Measurements from ENCODE around the gene PNMA8A.
"Not testable (repeated sequence)": the region's sequence is repeated elsewhere in the genome, so short reads cannot be mapped to it uniquely, and the experiment has no call there.

PNMA8A gene, protein sequence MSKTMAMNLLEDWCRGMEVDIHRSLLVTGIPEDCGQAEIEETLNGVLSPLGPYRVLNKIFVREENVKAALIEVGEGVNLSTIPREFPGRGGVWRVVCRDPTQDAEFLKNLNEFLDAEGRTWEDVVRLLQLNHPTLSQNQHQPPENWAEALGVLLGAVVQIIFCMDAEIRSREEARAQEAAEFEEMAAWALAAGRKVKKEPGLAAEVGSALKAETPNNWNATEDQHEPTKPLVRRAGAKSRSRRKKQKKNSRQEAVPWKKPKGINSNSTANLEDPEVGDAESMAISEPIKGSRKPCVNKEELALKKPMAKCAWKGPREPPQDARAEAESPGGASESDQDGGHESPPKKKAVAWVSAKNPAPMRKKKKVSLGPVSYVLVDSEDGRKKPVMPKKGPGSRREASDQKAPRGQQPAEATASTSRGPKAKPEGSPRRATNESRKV

DNA sequence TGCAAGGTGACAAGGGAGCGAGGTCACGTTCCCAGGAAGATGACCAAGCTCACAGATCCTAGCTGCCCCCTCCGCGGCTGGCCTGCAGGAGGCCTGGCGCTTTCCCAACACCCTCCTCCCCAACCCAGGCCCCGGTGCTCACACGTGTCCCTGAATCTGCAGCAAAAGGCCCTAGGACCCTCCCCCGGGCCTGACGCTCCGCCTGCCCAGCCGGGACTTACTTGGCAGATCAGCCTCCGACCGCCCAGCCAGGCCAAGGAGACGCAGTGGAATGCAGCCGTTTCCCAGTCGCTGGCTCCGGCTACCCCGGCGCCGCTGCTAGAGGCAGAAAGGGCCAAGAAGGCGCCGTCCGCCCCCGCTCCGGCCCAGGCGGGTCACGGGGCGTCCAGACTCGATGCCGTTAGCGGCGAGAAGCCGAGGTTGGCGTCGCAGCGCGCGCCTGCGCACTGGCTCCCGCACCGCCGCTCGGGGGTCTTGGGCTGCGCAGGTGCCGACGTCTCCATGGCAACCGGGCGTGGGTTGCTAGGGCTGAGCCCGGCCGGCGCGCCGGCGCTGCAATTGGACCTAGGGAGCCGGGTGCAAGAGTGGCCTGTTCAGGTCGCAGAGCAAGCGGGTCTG is at the start of gene PNMA8A:
TSS of gene PNMA8A (minus strand) at position 448 of the 618 bp plus-strand sequence. CDS start 528 bp downstream, outside the sequence.
- DNase-seq, result no peak

DNA sequence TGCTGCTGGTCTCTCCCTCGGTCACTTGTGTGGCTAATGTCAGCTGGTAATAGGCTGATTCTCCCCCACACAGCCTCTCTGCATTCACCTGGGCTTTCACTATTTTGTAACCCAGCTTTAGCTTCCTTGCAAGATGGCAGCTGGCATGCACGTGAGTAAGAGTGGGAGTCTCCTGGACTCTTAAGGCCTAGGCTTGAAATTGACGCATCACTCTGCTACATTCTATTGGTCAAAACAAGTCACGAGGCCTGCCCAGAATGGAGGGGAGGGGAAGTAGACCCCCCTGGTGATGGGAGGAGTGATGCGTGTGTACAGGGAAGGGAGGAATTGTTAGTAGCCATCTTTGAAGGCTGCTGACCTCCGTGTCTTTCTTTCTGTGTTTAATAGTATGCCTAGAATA is 49.3 kb upstream of the PNMA8A start:
- no peak for DNase-seq

DNA sequence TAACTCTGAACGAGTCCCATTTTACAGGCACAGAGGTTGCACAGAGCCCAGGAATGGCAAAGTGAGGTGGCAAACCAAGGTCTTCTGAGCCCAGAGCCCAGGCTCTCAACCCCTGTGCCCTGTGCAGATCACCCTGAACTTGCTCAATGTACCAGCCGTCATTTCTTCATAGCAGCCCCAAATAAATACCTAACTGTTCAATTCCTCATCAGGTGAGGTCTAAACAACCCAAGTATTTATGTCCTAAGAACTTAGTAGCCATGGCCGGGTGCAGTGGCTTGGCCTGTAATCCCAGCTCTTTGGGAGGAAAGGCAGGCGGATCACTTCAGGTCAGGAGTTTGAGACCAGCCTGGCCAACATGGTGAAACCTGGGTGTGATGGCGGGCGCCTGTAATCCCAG is 46.1 kb upstream of the PNMA8A start:
- DNase-seq, result no peak

DNA sequence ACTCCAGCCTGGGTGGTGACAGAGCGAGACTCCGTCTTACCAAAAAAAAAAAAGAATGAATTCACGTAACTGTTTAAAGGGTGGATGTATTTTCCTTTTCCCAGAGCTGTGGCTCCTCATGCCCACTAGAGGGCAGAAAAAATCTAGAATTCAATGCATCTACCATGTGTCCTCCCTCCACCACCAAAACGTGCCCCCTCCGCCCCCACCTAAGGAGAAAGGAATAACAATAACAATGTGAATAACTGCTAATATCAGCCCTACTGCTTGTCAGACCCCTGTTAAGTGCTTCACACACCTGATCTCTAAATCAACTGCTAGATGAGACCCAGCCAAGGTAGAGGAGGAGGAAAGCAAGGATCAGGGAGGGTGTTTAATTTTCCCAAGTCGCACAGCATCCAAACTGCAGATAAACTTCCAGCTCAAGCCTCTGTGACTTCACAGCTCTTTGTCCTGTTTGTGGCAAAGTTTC is 44.6 kb upstream of the PNMA8A start:
- peak in 1 of 2 experiments; percentile 16 for DNase-seq

DNA sequence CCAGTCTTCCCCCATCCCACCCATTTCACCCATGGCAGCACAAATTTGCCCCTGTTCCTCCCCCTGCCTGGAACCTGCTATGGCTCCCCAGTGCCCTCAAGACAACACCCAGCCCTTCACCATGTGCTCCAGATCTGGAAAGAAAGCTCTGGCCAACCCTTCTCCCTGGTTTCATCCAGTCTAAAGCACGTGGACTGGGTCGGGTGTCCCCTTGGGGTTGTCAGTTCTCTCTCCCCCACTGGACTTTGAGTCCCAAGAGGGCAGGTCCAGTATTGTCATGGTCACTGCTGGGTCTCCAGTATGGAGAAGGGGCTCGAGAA is 43.9 kb upstream of the PNMA8A start:
- no peak for DNase-seq

DNA sequence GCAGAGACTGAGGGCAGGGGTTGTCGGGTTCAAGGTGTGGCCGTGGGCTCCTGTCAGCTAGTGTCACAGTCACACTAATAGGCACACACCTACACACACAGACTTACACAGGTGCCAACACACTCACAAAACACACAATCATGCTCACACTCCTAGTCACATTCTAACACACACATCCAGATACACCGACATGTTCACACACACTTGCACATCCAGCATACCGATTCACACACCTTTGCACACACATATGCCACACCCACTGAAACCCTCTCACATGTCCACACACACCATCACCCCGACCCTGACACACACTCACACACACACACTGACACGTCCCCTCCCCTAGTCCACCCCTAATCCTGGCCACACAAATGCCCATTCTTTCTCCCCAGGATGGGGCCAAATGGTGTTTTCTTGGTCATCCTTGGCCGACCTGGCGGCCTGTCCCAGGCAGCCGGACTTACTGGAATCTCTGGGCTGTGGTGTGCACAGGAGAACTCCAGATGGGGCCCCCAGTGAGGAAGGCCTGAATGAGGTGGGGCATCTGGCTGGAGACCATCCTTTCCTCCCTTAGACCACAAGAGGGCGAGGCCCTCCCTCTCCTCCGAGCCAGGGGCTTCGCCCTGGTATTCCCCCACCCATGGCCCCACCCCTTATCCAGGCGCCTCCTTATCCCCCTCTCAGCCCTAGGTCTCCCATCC is 43.4 kb upstream of the PNMA8A start:
- DNase-seq, result no peak

DNA sequence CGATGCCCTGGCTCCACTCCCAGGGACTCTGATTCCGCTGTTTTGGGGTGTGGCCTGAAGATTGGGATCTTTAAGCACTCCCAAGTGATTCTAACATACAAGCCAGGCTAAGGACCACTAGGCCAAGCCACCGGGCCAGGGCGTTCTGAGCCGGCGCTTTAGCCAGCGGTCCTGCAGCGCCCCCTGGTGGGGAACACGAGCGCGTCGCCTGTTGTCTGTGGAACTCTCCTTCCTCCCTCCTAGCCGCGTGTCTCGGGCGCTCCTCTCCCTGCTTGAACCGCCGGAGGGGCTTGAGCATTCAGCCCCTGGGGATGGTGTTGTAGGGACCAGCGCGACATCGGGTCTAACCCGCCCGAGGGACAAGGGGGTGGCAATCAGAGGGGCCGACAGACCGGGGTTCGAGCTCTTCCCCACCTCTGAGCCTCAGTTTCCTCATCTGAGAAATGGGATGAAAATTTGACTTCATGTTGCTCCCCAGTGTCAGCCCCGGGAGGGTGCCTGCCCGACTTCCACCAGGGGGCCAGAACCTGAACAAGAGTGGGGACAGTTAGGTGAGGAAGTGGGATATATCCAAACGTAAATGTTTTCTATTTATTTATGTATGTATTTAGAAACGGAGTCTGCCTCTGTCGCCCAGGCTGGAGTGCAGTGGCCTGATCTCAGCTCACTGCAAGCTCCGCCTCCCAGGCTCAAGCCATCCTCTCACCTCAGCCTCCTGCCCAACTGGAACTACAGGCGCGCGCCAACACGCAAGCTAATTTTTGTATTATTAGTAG is 42.3 kb upstream of the PNMA8A start:
- DNase-seq, result peak; percentile 39 to 57

DNA sequence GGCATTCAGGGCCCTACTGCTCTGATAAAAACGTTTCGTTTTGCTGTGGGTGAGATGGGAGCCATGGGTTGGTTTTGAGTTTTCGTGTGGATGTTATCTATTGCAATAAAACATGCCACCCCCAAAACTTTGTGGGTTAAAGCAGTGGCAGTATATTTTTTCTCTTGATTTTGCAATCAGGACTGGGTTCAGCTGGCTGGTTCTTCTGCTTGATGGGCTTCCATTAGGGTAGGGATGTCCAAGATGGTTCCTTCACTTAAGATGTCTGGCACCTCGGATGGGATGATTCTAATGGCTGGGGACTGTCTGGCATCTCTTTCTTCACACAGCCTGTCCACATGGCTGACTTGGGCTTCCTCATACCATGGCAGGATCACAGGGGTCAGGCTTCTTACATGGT is 39.9 kb upstream of the PNMA8A start:
- DNase-seq, result no peak

DNA sequence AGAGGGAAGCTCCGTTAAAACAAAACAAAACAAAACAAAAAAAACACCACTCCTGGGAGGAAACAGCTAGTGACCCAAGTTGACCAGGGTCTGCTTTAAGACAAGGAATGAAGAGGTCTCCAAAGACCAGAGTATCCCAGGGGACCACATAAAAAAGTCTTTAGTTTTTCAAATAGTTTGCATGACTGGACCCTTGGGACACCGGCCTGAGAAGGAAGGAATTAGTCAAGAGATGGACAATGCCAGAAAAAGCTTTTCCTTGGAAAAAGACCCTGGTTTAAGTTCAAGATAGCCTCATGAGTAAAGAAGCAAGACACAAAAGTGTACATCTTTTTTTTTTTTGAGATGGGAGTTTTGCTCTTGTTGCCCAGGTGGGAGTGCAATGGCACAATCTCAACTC is 36.8 kb upstream of the PNMA8A start:
- no peak for DNase-seq

DNA sequence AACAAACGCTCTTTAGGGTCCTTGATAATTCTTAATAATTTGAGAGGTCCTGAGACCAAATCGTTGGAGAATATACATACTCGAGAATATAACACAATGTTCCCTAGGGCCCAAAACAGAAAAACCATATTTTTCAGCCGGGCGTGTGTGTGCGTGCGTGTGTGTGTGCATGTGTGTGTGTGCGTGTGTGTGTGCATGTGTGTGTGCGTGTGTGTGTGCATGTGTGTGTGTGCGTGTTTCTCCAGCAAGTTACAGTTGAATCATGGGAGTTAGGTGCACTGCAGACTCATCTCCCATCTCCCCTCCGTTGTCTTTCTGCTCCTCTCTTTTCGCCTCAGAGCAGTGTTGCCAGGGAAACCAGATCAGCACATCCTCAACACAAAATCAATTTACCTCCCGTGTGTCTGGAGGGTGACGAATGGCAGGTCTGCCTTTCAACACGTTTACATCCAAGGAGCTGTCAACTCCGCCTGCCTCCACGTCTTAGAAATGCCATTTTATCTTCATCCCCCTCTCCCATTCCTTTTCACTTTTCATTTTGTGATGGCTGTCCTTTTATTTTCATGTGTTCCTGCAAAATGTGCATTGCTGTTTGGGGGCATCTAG is 32.6 kb upstream of the PNMA8A start:
- no peak for DNase-seq

DNA sequence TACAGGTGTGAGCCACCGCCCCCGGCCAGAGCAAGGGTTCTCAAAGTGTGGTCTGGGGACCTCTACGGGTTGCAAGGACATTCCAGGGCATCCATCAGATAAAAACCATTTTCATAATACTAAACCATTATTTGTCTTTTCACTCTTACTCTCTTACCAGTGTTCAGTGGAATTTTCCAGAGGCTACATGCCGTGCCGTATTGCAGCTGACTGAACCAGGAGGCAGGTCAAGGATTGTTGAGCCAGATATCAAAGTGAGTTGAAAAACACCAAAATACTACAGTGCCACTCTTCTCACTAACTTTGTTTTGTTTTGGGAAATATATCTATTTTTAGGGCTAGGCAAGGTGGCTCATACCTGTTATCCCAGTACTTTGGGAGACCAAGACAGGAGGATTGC is 31.5 kb upstream of the PNMA8A start:
- no peak for DNase-seq

DNA sequence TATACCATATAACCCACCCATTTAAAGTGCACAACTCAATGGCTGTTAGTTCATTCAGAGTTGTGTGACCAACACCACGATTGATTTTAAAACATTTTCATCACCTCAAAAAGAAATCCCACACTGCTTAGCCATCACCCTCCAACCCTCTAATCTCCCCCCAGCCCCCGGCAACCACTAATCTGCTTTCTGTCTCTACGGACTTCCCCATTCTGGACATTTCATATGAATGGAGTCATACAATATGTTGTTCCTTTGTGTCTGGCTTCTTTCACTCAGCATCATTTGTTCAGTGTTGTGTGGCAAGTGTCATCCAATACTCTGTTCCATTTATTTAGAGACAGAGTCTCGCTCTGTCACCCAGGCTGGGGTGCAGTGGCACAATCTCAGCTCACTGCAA is 28.3 kb upstream of the PNMA8A start:
- DNase-seq, result no peak

DNA sequence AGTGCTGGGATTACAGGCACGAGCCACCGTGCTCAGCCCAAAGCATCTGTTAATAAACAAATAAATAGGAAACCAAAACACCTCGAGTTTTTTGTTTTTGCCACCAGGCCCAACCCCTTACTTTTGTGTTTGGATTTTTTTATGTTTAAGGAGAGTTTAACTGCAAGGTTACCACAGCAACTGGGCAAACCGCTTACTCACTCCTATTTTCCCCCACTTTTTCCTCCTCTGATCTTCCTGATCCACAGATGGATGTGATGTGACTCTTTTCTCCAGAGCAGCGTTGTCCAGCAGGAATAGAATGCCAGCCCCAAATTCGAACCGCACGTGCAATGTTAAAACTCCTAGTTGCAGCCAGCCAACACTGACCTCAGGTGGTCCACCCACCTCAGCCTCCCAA is 26.4 kb upstream of the PNMA8A start:
- no peak for DNase-seq

DNA sequence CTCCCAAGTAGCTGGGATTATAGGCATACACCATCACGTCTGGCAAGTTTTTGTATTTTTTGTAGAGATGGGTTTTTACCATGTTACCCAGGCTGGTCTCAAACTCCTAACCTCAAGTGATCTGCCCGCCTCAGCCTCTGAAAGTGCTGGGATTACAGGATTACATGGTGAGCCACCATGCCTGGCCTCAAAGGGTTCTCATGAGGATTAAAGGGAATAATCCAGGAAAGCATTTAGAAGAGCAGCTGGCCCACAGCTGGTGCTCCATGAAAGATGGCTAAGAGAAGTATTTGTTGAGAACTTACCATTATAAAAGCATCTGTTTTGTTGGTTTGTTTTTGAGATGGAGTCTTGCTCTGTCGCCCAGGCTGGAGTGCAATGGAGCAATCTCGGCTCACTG is 25.5 kb upstream of the PNMA8A start:
- DNase-seq, result not testable (repeated sequence)

DNA sequence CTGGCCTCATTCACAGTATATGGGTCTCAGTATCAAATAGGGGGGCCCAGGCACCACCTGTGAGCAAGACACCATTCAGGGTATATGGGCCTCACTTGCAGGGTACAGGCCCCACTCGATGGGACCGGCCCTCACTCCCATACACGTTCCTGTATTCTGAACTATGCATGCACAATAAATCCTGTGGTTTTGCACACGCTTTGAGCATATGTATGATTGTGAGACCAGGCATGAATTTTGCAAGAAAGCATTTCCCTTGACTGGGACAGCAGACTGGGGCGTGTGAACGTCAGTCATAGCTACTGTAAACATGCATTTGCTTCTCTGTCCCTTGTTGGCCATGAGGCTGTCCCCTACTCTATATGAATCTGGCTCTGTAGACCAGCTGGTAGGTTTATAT is 24.9 kb upstream of the PNMA8A start:
- no peak for DNase-seq

DNA sequence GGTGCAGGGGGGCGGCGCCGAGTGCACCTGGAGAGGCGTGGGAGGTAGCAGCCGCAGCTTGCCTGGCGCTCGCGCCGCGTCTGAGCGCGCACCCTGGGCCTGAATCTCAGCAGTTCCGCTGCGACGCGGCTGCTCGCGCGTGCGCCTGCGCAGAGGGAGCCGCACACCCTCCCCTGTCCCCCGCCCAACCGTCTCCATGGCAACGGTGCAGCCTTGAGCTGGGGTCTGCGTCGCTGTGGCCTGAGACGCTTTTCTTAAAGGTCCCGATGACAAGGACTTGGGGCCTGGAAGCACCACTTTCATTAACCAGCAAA is 24.4 kb upstream of the PNMA8A start, which contains the start of gene PNMA8B:
TSS of gene PNMA8B (minus strand) at position 82 of the 314 bp plus-strand sequence. CDS start 402 bp downstream, outside the sequence.
- DNase-seq, result no peak

DNA sequence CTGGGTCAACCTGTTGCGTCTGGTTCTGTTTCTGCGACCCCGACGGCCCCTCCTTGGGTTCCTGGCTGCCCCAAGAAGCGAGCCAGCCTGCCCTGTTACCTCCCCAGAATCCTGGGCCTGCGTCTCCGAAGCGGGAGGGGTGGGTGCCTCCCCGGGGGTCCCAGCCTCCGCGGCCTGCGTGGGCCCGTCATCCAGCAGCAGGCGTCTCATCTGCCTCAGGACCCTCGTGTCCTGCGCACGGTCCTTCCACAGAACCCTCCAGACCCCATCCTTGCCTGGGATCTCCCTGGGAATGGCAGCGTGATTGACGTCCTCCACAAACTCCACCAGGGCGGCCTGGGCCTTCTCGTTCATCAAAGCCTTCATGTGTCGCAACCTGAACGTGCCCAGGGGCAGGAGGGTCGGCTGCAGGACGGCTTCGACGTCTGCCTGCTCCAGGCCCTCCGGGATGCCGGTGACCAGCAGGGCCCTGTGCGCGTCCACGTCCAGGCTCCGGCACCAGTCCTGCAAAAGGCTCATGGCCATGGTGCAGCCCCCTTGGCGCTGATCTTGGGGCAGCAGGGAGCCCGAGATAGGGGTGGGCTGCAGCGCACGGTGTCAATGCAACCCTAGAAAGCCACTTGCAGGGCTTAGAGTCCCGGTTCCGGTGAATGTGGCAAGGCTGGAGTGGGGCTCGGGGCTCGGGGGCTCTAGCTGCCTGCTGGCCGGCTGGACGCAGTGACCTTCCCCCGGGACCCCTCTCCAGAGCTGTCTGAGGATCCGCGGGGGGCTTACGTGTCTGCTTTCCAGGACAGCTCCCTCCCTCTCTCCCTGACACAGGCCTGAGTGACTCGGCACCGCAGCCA is 23.8 kb upstream of the PNMA8A start:
- DNase-seq, result no peak

DNA sequence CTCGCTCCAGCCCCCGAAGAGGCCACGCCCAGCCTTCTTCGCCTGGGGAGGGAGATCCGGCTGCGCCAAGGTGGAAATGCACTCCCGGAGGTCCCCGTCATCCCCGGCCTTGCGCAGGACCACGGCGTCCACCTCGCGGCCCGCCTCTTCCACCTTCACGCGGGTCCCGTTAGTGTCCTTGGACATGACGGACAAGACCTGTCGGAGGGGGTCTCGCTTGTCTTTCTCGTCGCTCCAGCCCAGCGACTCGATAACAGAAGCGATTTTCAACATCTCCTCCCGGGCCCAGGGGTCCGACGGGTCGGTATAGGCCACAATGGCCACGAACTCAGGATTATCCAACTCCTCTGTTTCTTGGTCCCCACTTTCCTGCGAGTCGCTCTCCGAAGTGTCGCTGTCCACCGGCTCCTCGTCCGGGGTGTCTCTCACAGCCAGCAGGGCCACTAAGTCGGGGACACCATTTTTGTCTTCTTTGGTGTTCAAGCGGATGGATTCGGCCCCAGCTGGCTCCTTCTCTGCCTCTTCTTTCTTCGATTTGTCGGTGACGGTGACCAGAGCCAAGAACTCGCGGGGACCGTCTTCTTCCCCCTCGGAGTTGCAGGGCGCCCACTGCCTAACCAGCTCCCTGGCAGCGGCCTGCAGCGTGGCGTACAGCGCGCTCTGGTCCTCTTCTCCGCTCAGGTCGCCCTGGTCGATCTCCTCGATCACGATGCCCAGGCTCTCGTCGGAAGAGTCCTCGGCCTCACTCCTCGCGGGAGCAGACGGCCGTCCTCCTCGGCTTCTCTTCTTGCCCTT is 23.0 kb upstream of the PNMA8A start:
- DNase-seq, result no peak

DNA sequence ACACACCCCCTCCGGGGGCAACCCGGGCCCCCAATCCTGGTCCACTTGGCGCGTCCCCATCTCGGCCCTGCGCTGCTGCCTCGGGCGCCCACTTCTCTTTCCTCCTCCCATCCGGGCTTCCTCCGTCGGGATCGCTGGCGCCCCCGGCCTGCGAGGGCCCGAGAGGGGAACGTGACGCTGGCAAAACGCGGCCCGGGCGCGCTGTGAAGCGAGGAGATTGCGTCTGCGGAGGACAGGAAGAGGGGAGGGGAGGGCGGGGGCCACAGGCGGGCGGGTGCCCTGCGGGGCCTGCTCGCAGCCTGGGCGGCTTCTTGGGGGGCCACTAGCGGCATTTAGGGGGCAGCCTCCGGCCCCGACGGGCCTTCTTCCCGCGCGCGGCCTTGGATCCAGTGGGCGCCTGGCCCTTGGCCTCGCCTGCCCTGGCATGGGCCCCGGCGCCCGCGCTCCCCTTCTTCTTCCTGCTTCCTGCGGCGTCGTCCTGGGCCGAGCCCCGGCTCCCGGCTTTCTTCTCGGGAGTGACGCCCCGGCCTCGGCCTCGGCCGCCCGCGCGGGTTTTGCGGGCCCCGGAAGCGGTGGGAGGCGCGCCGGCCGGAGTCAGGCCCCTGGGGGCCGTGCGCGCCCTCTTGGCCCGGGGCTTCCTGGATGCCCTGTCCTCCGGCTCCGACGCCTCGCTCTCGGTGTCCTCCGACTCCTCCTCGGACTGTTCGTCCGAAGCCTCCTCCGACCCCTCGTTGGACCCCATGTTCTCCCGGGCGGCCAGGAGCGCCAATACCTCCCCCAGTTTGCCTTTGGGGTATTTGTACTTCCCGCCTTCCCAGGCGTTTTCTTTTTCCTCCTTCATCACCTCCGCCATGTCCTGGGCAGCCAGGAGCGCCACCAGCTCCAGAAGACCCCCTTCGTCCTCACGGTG is 22.1 kb upstream of the PNMA8A start:
- no peak for DNase-seq

DNA sequence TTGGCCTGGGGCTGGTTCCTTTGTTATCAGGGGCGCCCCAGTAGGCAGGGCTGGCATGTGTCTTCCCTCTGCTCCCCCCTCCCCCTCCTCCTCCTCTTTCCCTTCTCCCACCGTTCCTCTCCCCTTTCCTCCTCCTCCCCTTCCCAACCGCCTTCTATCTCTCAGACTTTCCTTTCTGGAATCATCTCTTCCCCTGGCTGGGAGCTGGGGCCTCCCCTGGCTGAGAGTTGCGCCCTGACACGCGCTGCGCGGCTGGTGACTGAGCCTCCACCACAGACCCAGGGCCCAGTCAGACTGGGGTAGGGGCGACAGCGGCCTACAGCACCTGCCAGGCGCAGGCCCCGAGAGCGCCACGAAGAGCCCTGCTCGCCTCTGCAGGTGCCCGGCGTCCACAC is 21.5 kb upstream of the PNMA8A start:
- no peak for DNase-seq
